Left ventricle myocardium inferior (tissue), 1 donor: ENCODE measurements around the gene TSG101. TPM values are rescaled to one million over a fixed set of nuclear protein-coding genes. Genes with fewer than 3 reads are reported as not detected.

Experiments
- DNase-seq: peaks from one replicate; pipeline ENCODE4 v3.0.0-alpha.2; 2020
- H3K27ac ChIP-seq: fragments of 200-600 bp; replicated peaks from 2 replicates; pipeline ENCODE4 v1.8.0; 2021
- H3K27me3 ChIP-seq: fragments of 200-600 bp; 2 replicates; pipeline ENCODE4 v1.8.0; 2021; ENCODE audit warnings: low read depth
- H3K36me3 ChIP-seq: fragments of 200-600 bp; 2 replicates; pipeline ENCODE4 v1.8.0; 2021
- H3K4me1 ChIP-seq: fragments of 200-600 bp; 2 replicates; pipeline ENCODE4 v1.8.0; 2021
- H3K4me3 ChIP-seq: fragments of 200-600 bp; 2 replicates; pipeline ENCODE4 v1.8.0; 2021; ENCODE audit warnings: mild to moderate bottlenecking, moderate library complexity
- H3K9me3 ChIP-seq: fragments of 200-600 bp; replicated peaks from 2 replicates; pipeline ENCODE4 v1.8.0; 2021
- intact Hi-C: fragments of 100-400 bp; cut with micrococcal nuclease; formaldehyde crosslinking; loops from one replicate; pipeline ENCODE4 v1.11.0; 2022
- total RNA-seq: library from RNA; stranded (reverse); fragmentation: NEBNext Ultra II Directional; extraction: Animal tissue kit (Norgen Biotek cat#: 25700); gene quantifications from one replicate; pipeline ENCODE4 v1.2.1, GENCODE V29; 2021
- TF ChIP-seq, protein P1 (sequence below): fragments of 200-600 bp; IDR thresholded peaks from 2 replicates; pipeline ENCODE4 v1.8.0; 2021; ENCODE audit warnings: antibody characterized with exemption, mild to moderate bottlenecking, borderline replicate concordance
- donor health status: DM: no; HTN: yes; CAD: no; lungs with severe emphysema.

Gene TSG101
- total RNA-seq, 1 donor from 2014 or later: 70.9 TPM

DNA sequence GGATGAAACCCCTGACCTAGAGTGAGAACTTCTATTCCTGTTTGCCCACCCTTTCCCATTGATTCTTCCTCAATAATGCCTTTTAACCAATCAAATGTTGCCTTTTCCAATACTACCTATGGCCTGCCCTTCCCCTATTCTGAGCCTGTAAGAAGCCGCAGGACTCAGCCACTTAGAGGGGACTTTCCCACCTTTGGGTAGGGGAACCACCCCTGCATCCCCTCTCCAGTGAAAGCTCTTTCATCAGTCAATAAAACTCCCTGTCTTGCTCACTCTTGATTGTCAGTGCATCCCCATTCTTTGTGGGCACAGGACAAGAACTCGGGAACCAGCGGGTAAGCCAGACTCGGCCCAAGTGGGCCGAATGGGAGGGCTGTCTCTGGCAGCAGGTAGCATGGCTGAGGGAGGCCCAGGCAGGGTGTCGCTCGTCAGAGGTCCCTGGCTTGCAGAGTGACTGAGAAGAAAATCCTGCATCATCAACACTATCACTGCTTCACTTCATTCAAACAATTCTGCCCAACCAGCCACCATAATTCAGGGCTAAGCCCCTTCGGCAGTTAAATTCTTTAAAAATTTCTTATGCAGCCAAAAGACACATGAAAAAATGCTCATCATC is 40.7 kb downstream of the TSG101 start:
- H3K4me3 ChIP-seq: no peak overlapping the region
- H3K27ac ChIP-seq: no peak overlapping the region
- no peaks in the 10 kb centered on the region for H3K4me1 ChIP-seq
- intact Hi-C loops: loop anchor here (10.0 kb wide), 1 partner anchor 181 kb away; no protein-coding TSS in a partner anchor
- H3K9me3 ChIP-seq: no peaks in the 10 kb centered on the region
- TF ChIP-seq, protein P1, sequence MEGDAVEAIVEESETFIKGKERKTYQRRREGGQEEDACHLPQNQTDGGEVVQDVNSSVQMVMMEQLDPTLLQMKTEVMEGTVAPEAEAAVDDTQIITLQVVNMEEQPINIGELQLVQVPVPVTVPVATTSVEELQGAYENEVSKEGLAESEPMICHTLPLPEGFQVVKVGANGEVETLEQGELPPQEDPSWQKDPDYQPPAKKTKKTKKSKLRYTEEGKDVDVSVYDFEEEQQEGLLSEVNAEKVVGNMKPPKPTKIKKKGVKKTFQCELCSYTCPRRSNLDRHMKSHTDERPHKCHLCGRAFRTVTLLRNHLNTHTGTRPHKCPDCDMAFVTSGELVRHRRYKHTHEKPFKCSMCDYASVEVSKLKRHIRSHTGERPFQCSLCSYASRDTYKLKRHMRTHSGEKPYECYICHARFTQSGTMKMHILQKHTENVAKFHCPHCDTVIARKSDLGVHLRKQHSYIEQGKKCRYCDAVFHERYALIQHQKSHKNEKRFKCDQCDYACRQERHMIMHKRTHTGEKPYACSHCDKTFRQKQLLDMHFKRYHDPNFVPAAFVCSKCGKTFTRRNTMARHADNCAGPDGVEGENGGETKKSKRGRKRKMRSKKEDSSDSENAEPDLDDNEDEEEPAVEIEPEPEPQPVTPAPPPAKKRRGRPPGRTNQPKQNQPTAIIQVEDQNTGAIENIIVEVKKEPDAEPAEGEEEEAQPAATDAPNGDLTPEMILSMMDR: no peak
- no peak for DNase-seq
- H3K27me3 ChIP-seq: no peaks in the 10 kb centered on the region
- peaks cover 66% of the 10 kb centered on the region for H3K36me3 ChIP-seq

DNA sequence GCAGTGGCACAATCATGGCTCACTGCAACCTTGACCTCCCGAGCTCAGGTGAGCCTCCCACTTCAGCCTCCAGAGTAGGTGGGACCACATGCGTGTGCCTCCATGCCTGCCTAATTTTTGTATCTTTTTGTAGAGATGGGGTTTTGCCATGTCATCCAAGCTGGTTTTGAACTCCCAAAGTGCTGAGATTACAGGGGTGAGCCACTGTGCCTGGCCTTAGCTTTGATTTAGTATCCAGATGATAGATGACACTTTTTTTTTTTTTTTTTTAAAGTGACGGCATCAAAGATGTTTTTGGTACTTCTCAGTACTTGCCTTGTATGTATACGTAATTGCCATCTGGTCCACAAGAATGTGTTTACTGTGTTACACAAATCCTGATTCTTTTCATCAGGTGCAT is 47.7 kb downstream of the TSG101 start:
- Histone ChIP-seq H3K27ac (no peak overlapping the region), H3K4me1 (peaks cover 6% of the 10 kb centered on the region), H3K4me3 (no peak overlapping the region), H3K36me3 (peaks cover 93% of the 10 kb centered on the region), H3K27me3 (no peaks in the 10 kb centered on the region), H3K9me3 (no peaks in the 10 kb centered on the region)
- TF ChIP-seq, protein P1: no peak
- DNase-seq: no peak
- intact Hi-C loops: no loop called here

DNA sequence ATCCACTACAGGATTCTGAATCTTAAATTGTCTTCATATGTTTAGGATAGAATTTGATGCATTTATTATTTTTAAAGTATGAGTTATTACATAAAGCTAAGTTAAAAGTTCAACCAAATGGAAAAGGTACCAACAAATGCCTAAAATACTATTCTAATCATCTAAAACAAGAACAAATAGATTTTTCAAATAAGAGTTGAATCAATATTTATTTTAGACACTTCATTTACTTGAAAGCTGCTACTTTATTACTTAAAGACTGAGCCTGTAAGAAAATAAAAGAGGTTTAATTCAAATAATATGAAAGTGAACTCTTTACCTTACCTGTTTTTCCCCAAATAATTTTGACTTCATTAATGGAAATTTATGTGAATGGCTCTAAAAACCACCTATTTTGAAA is 54.2 kb downstream of the TSG101 start:
- Histone ChIP-seq H3K27me3 (no peaks in the 10 kb centered on the region), H3K4me3 (no peak overlapping the region), H3K4me1 (no peaks in the 10 kb centered on the region), H3K9me3 (no peaks in the 10 kb centered on the region), H3K36me3 (peaks cover 42% of the 10 kb centered on the region), H3K27ac (no peak overlapping the region)
- no peak for DNase-seq
- TF ChIP-seq, protein P1: no peak
- intact Hi-C loops: no loop called here

DNA sequence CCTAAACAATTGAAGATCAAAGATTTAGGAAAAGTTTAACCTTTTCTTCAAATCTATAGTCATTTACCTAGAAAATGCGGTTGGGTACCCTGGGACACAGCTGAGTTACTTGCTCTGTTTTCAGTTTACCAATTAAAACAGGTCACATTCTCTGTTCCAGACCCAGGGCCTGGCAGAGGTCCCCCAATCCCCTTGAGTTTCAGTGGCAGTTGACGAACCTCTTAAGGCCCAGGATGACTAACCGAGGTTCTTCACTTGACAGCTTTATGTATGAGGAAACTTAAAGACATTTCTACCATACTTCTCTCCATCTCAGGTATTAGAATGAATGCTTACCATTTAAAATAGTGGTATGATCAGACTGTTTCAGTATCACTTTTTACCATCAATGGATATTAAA is 54.7 kb downstream of the TSG101 start:
- no peaks in the 10 kb centered on the region for H3K4me1 ChIP-seq
- DNase-seq: no peak
- no peaks in the 10 kb centered on the region for H3K9me3 ChIP-seq
- H3K27me3 ChIP-seq: no peaks in the 10 kb centered on the region
- H3K36me3 ChIP-seq: peaks cover 36% of the 10 kb centered on the region
- H3K27ac ChIP-seq: no peak overlapping the region
- intact Hi-C loops: no loop called here
- TF ChIP-seq, protein P1: no peak
- no peak overlapping the region for H3K4me3 ChIP-seq

DNA sequence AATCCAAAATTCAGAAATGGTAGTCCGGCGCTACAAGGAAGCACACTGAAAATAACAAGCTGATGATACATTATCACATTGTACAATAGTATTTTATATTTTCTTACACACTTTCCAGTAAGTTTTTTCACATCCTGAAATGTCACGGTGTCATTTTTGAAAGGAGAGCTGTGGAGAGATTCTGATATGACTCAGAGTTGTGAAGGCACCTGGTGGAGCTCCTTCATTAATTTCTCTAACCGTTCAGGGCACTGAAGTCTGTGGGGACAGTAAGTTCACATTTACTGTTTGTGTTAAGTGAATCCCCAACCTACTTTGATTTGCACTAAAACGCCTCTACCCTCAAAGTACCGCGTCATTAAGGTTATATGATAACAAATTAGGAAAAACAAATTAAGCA is 57.8 kb downstream of the TSG101 start:
- Histone ChIP-seq H3K4me3 (no peak overlapping the region), H3K4me1 (no peaks in the 10 kb centered on the region), H3K27me3 (no peaks in the 10 kb centered on the region), H3K36me3 (peaks cover 13% of the 10 kb centered on the region), H3K9me3 (no peaks in the 10 kb centered on the region), H3K27ac (no peak overlapping the region)
- intact Hi-C loops: no loop called here
- TF ChIP-seq, protein P1: no peak
- DNase-seq: no peak

DNA sequence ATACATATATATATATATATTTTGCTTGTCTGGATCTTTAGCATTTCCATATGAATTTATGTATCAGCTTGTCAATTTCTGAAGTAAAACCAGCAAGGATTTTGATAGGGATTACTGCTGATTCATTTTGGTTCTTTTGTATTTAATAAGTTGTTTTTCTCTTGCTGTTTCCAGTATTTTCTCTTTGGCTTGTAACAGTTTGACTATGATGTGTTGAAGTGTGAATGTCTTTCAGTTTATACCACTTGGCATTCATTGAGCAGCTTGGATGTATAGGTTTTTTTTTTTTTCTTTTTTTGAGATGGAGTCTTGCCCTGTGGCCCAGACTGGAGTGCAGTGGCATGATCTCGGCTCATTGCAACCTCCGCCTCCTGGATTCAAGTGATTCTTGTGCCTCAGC is 58.7 kb downstream of the TSG101 start:
- Histone ChIP-seq H3K27me3 (no peaks in the 10 kb centered on the region), H3K27ac (no peak overlapping the region), H3K36me3 (peaks cover 4% of the 10 kb centered on the region), H3K4me1 (no peaks in the 10 kb centered on the region), H3K9me3 (no peaks in the 10 kb centered on the region), H3K4me3 (no peak overlapping the region)
- intact Hi-C loops: no loop called here
- no peak for DNase-seq
- TF ChIP-seq, protein P1: no peak
